T47D (cell line): ENCODE measurements around the gene RPRD1B.
A peak's percentile ranks its signal among the peaks of the same experiment; 100 is the strongest.

Experiments
- DNase-seq, 2 experiments: peaks; one replicate each; pipeline versions ENCODE4 v3.0.0 to v3.0.0-alpha.2; 2011 to 2012; ENCODE audit warnings: low read depth in 1 of 2, low spot score in 1 of 2
- JUND ChIP-seq: IDR thresholded peaks from 2 replicates; pipeline ENCODE4 v1.6.1; 2012; ENCODE audit warnings: low read depth
- in situ Hi-C: cut with HindIII; loops from 2 replicates; pipeline ENCODE4 v1.10.0; 2016; ENCODE audit warnings: low sequenced_read_pairs, low pct_unique_long_range_greater_than_20kb

RPRD1B gene

DNA sequence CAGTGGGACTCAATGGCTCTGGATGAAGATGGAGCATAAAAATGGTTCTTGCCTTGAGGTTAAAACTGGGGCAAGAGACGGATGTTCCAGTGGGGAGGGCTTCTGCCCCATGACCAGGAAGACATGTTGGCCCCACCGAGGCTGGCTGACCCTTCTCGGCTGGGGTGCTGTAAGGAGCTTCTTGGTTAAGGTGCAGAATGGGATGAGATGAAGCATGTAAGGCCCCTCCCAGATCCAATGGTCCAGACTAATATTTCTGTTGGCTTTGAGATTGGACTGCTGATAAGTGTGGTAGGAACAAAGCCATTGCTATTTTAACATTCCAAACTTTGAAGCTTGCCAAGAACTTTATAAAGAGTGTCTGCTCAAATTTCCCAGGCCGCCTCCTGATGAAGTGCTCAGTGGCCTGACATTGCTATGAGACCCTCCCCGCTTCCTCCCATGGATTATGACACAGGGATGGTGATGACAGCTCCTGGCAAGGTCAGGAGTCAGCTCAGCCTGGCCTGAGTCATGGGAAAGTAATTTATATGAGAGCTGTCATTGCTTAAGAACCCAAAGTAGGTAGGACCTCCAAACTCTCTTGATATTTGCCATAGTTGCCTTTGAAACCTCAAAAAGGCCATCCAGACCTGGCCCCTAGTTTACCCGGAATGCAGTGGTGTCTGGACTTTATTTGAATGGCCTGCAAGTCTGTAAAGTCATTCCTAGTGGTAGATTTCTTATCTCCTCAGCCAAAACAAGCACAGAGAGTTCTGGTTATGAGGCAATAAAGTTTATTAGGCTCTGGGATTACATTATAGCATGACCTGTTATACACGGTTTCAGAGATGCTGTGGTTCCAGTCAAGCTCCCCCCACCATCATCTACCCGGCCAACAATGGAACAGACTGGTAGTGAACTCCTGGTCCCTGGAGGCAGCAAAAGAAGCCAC is 76.3 kb downstream of the RPRD1B start:
- 0 out of 2 replicates have a peak, but pooled peaks have one; percentile 10 for TF ChIP-seq JUND
- DNase-seq: peak in 1 of 2 experiments; percentile 56
- in situ Hi-C loops: no loop called here

DNA sequence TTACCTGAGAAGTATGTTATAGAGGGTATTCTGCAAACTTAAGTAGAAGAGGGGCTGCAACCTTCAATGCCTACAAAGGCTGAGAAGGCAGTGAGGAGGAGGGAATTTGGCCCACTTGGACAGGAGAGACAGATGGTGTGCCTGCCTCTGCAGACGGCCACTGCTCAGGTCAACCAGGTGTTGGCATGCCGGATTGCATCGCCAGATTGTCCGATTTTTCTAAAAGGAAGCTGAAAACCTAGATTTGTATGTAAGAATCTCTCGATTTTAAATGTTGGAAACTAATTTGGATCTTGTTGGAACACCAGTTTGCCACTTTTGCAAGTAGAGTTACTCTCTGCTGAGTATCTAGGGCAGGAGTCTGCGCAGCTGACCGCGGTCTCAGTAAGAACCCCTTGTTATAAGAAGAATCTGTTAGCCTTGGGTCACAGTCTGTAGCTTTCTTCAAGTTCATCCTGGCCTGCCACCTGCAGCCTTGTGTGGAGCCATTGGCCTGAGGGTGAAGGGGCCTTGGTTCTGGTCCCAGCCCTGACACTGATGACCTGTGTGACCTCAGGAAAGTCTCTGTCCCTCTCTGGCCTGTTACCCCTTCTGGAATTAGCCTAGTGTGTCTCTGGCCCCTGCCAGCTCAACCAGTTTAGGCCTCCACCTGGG is 77.1 kb downstream of the RPRD1B start:
- in situ Hi-C loops: no loop called here
- DNase-seq: no peak
- TF ChIP-seq JUND: no peak

DNA sequence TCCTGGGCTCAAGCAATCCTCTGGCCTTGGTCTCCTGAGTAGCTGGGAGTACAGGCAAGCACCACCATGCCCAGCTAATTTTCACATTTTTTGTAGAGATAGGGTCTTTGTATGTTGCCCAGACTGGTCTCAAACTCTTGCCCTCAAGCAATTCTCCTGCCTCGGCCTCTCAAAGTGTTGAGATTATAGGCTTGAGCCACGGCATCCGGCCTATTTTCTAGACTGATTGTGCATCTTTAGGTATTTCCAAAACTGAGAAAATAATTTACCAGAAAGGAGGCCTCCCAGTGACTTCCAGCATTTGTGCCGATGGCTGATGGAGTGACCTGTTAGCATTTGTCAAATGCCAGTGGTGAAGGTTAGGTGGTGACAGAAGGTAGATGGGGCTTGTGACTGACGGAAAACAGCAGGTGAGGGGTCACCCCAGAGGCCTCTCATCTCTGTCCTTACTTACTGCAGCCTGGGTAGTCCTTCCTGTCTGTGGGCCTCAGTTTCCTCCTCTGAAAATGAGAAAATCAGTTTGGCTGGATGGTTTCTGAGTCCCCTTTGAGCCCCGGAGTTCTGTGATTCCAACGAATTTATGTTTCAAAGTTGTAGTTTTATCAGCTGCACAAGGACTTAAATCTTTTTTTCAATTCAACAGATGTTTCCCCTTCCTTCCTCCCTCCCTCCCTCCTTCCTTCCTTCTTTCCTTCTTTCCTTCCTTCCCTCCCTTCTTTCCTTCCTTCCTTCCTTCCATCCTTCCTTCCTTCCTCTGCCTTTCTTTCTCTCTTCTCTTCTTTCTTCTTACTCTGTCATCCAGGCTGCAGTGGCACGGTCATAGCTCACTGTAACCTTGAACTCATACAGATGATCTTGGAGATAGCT is 78.1 kb downstream of the RPRD1B start:
- DNase-seq: no peak
- TF ChIP-seq JUND: no peak
- in situ Hi-C loops: no loop called here

DNA sequence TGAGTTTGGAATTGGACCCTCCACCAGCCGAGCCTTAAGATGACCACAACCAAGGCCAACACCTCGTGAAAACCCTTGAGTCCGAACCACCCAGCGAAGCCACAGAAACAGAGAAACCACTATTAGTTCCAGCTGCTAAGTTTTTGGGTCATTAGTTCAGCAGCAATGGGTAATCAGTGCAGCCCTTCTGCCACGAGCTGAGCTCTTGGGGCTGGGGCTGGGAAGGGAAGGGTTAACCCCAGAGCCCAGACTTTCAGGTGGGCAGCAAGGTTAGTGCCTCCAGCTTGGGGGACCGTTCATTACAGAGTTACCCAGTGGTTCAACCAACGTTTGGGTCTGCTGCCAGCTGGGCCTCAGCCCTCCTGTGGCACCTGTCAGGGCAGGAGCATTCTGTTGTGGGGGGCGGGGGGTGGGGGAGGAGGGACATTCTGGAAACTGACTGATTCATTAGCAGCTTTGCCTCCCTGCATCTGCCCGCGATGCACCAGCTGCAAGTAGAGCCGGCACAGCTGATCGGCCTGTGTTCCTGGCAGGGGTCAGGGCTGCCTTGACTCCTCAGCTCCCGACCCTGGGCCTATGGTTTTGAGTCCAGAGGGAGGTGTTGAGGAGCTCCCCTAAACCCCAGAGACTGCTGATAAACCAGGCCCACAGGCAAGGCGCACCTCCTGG is 78.8 kb downstream of the RPRD1B start:
- no peak for TF ChIP-seq JUND
- DNase-seq: no peak
- in situ Hi-C loops: no loop called here

DNA sequence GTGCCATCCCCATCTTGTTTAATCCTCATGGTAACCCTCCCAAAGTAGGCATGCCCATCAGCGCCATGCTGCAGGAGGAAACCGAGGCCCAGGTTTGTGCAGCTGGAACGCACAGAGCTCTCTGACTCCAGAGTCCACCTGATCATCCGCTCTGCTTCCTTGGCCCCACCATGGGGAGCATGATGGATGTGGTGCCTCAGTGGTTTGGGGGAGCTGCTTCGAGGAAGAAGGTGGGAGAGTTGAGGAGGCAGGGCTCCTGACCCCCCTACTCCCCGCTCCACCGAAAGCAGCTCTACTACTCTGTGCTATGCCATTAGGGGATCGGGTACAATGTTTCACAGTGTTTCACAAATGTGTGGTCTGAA is 79.4 kb downstream of the RPRD1B start:
- no peak for DNase-seq
- no peak for TF ChIP-seq JUND
- in situ Hi-C loops: no loop called here

DNA sequence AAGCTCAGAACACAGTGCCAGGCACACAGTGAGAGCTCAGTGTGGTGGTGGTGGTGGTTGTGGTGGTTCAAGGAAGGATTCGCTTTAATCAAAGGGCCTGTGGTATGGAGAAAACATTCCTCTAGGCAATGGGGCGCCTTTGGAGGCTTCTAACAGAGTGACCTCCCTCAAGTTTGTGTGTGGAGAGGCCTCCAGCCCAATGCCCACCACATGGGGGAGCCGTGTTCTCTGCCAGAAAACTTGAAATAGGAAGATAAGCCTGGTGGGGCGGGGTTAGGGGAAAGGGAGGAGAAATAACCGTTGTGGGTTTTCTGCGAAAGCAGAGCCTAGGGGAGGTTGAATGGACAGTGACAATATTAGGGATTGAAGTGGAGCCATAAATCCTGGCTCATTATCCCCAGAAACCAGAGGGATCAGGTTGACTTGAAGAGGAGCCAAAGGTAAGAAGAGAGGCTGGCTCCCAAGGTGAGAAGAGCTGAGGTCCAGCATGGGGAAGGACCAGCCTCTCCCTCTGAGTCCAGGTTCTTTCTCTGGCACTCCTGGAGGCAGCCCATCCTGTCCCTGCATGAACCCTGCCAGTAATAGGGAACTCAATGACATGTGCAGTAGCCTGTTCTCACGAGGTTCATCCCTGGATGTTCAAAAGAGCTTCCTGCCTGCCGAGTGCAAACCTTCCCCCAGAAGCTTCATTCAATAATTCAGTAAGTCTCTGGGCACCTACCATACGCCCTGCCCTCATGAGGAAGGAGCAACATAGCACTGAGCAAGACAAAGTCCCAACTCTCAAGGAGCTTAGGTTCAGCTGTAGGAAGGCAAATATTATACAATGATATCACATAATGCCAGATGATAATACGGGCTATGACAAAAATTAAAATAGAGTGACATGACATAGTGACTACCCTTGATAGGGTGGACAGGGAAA is 80.1 kb downstream of the RPRD1B start:
- no peak for DNase-seq
- no peak for TF ChIP-seq JUND
- in situ Hi-C loops: no loop called here

DNA sequence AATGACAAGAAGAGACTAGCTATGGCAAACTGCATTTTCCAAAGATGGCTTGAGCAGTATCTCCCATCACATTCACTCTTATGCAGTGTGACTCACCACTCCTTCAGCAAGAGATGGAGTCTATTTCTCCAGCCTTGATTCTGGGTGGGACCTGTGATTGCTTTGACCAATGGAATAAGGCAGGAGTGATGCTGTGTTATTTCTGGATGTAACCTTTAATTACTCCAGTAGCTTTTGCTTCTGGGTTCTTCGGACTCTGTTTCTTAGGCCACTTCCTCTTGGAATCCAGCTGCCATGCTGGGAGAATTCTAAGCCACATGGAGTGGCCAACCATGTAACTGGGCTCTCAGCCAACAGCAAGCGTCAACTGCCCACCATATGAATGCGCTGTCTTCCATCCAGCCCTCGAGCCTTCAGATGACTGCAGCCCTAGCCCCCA is 80.8 kb downstream of the RPRD1B start:
- no peak for TF ChIP-seq JUND
- no peak for DNase-seq
- in situ Hi-C loops: no loop called here

DNA sequence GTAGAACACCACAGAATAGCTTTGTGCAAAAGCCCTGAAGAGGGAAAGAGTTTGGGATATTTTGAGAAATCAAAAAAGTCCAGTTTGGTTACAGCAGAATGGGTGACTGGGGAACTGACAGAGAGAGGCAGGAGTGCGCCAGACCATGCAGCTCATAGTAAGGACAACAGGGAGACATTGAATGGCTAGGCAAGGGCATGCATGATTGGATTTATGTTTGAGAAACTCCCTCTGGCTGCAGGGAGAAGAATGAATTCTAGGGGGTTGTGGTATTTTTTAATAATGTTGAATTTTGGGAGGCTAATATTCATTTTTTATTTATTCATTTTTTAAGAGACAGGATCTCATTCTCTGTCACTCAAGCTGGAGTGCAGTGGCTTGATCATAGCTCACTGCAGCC is 81.7 kb downstream of the RPRD1B start:
- in situ Hi-C loops: no loop called here
- DNase-seq: no peak
- no peak for TF ChIP-seq JUND

DNA sequence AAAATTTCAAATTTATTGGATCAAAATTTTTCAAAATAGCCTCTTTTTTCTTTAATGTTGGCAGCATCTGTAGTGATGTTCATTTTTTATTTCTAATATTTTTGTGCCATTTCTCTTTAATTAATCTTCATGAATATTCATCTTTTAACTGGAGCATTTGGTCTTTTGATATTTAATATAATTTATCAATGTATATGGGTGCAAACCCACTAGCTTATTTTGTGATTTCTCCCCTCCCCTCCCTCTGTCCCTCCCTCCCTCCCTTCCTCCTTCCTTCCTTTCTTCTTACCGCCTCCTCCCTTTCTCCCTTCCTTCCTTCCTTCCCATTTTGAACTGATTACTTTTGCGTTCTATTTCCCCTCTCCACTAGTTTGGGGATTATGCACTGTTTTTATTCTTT is 82.3 kb downstream of the RPRD1B start:
- in situ Hi-C loops: no loop called here
- no peak for TF ChIP-seq JUND
- no peak for DNase-seq

DNA sequence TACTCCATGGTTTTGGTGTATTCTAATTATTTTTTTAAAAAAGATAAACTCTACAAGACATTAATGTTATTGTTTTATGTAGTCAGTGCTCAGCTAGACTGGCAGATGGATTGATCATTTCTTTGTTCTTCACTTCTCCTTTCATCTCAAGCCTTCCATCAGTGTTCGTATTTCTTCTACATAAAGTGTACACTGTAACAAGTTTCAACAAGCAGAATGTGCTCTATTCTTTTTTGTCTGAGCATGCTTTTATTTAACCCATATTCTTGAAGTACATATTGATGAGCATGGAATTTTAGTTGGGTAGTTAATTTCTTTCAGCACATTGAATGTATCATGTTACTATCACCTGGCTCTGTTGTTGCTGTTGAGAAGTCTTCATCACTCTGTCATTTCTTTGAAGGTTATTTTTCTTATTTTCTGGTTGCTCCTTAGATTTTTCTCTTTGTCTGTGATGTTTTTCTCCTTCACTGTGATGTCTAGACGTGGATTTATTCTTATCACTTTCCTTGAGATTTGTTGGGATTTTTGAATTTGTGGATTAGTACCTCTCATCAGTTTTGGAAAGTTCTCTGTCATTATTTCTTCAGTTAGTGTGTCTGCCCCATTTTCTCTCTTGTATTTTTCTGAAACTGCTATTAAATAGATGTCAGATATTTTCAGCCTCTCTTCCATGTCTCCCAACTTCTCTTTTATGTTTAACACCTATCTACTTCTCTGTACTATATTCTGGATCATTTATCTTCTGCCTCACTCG is 83.0 kb downstream of the RPRD1B start:
- no peak for TF ChIP-seq JUND
- no peak for DNase-seq
- in situ Hi-C loops: no loop called here

DNA sequence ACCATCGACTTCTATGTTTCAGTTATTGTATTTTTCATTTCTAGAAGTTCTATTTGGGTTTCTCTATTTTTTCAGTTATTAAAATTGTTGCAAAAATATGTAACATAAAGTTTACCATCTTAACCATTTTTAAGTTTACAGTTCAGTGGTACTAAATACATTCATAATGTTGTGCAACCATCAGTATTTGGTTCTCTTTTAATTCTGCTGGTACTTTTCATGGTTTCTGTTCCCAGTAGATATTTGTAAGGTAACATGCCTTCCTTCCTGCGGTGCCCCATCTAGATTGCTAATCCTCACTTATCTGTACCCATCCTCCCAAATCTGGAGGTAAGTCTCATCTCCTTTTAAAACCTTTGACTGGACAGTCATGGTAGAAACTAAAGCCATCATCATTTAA is 83.7 kb downstream of the RPRD1B start:
- in situ Hi-C loops: no loop called here
- TF ChIP-seq JUND: no peak
- no peak for DNase-seq
